H1 (cell line): ENCODE data around the gene HINT3. TPM values are rescaled to one million over a fixed set of nuclear protein-coding genes. Genes with fewer than 3 reads are reported as not detected.

Experiments
- CBX8 ChIP-seq: fragments of 300-800, 300-1000 bp; sonication (generic); IDR thresholded peaks from 2 replicates; pipeline ENCODE4 v1.7.1; 2016; ENCODE audit warnings: low read depth, low read length, borderline replicate concordance
- HDAC6 ChIP-seq: IDR thresholded peaks from one replicate; pipeline ENCODE4 v1.7.1; 2012; ENCODE audit warnings: low read depth, mild to moderate bottlenecking, inconsistent platforms, low read length, moderate library complexity
- JUND ChIP-seq: IDR thresholded peaks from 2 replicates; pipeline ENCODE4 v1.6.1; 2011; ENCODE audit warnings: mild to moderate bottlenecking, improper control_type of control experiment, low read length
- KDM1A ChIP-seq: fragments of 200-600, 300-600 bp; sonication (generic); IDR thresholded peaks from 2 replicates; pipeline ENCODE4 v1.7.1; 2016; ENCODE audit warnings: mild to moderate bottlenecking, low read length, borderline replicate concordance
- RAD21 ChIP-seq, 2 experiments: IDR thresholded peaks in 1 of 2; conservative IDR thresholded peaks in 1 of 2; 2 replicates each; pipeline ENCODE4 v1.6.1; 2011; ENCODE audit warnings: low read depth in 2 of 2, low read length in 2 of 2, improper control_type of control experiment in 1 of 2, inconsistent platforms in 1 of 2, mild to moderate bottlenecking in 1 of 2, moderate library complexity in 1 of 2
- SUZ12 ChIP-seq: fragments of 200-600 bp; sonication (generic); IDR thresholded peaks from 2 replicates; pipeline ENCODE4 v1.6.1; 2012; ENCODE audit warnings: mild to moderate bottlenecking, inconsistent platforms, low read length, moderate library complexity, mixed read lengths
- TEAD4 ChIP-seq: IDR thresholded peaks from 2 replicates; pipeline ENCODE4 v1.6.1; 2012; ENCODE audit warnings: low read depth, low read length, inconsistent platforms, mixed read lengths
- polyA plus RNA-seq, 7 experiments: library from polyadenylated mRNA; depleted of rRNA in 3 of 7; stranded (reverse) in 5 of 7; unstranded in 2 of 7; fragments of >200 nt in 5 of 7; fragments of 200-250 nt in 2 of 7; gene quantifications; 1 replicate in 5 of 7; 2 replicates in 1 of 7; 4 replicates in 1 of 7; pipeline versions ENCODE4 v1.2.1 to v1.2.3, GENCODE V29; 2011 to 2013; ENCODE audit warnings: missing spikeins in 2 of 7, mixed read lengths in 2 of 7
- total RNA-seq: library from RNA; stranded (reverse); fragmentation: NEBNext Ultra II Directional; extraction: Animal tissue kit (Norgen Biotek cat#: 25700); gene quantifications from 2 replicates; pipeline ENCODE4 v1.2.1, GENCODE V29; 2021

HINT3 gene
- total and polyA plus RNA-seq, 2 of the 8 experiments (the other 6 are each of a cell fraction or from before 2014, with no cell fraction given): 1.2 to 7.8 TPM

DNA sequence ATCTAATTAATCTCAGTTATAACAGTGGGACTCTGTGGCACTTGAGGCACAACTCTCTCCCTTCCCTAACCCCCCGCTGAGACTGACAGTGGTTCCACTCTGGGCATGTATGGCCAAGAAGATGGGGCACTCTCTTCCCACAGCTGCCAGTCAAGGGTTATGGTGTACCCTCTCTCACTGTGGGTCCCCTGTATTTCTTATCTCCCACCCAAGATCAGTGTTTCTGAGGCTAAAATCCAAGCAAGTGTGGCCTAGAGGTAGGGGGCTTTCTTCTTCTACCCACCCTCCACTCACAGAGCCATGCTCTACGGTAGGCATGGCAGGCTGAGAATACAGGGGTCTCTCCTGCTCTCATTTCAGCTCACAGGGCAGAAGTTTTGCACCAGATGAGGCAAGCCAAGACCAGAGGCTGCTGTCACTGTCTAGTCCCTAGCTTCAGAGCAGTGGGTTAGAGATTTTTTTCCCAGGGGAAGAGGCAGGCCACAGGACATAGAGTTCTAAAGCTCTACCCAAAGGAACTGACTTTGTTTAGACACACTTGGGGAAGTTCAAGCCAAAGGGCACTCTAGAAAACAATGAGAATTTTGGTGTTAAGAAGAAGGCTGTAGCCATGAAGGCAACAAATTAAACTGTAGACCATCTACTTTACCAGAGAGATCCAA lies 31.7 kb upstream of the HINT3 start (continued):
- TF ChIP-seq SUZ12 (no peak), JUND (no peak), RAD21 (IDR thresholded peaks at IDR 0.05 in 1 of 2, conservative IDR thresholded peaks at IDR 0.05 in 1 of 2; ENCODE audit: low read depth in 2 of 2, low read length in 2 of 2) (no peak), HDAC6 (no peak), CBX8 (no peak), TEAD4 (no peak), KDM1A (no peak)
